Epithelial cell of proximal tubule (primary cell): ENCODE data around the gene SECTM1. TPM values are rescaled to one million over a fixed set of nuclear protein-coding genes. Genes with fewer than 3 reads are reported as not detected.
A peak's percentile ranks its signal among the peaks of the same experiment; 100 is the strongest.

Experiments used
- DNase-seq: peaks from one replicate; pipeline ENCODE4 v3.0.0-alpha.2; 2011; ENCODE audit warnings: low read depth
- H3K4me3 ChIP-seq: 2 replicates; pipeline ENCODE4 v1.5.1; 2011; ENCODE audit warnings: low read depth, mild to moderate bottlenecking, low read length
- total RNA-seq: library from RNA; depleted of rRNA; stranded (reverse); fragments of >200 nt; gene quantifications from 2 replicates; pipeline ENCODE4 v1.2.3, GENCODE V29; 2015
- TF ChIP-seq, protein P1 (sequence below): conservative IDR thresholded peaks from 2 replicates; pipeline ENCODE4 v1.5.1; 2012; ENCODE audit warnings: low read depth, mild to moderate bottlenecking, low read length

The SECTM1 gene
- total RNA-seq, 1 donor from 2014 or later: 0.75 TPM

- TF ChIP-seq, protein P1, sequence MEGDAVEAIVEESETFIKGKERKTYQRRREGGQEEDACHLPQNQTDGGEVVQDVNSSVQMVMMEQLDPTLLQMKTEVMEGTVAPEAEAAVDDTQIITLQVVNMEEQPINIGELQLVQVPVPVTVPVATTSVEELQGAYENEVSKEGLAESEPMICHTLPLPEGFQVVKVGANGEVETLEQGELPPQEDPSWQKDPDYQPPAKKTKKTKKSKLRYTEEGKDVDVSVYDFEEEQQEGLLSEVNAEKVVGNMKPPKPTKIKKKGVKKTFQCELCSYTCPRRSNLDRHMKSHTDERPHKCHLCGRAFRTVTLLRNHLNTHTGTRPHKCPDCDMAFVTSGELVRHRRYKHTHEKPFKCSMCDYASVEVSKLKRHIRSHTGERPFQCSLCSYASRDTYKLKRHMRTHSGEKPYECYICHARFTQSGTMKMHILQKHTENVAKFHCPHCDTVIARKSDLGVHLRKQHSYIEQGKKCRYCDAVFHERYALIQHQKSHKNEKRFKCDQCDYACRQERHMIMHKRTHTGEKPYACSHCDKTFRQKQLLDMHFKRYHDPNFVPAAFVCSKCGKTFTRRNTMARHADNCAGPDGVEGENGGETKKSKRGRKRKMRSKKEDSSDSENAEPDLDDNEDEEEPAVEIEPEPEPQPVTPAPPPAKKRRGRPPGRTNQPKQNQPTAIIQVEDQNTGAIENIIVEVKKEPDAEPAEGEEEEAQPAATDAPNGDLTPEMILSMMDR: no peak
- H3K4me3 ChIP-seq: no peak overlapping the region
- no peak for DNase-seq
These were observed 9.0 kb upstream of the SECTM1 start for GRCh38 chr17:82342361-82343079.

GRCh38 chr17:82339634-82340580, 6.3 kb upstream of the SECTM1 start:
- TF ChIP-seq, protein P1: no peak
- no peak for DNase-seq
- peak overlapping the region; percentile 46 for H3K4me3 ChIP-seq

DNA sequence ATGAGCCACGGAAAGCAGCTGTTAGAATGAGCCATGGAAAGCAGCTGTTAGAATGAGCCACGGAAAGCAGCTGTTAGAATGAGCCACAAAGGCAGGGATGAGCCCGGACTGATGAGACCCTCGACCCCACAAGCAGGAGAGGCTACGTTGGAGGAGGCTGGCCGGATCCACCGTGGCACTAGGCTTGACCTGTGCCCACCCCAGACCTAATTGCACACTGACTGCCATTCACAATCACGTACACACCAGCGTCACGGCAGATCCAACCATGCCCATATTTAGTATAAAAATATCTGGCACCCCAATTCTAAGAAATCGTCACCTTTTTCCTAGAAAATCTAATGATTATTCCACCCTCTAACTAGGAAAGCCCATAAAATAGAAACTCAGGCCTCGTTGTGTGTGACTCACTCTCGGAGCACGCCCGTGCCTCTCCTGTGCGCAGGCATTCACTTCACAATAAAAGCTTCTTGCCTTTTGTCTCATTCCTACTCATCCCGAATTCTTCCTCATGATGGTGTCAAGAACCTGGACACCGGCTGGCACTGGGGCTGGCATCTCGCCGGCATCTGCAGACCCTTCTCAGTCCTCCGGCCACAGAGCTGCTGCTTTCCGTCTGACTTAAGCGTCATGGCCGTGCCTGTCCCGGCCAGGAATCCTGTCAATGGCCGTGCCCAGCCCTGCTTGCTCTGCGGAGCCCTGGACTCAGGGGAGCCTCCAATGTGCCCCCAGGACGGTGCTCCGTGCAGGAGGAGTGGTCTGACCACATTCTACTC, 5.5 kb upstream of the SECTM1 start:
- H3K4me3 ChIP-seq: peak overlapping the region; percentile 46

DNA sequence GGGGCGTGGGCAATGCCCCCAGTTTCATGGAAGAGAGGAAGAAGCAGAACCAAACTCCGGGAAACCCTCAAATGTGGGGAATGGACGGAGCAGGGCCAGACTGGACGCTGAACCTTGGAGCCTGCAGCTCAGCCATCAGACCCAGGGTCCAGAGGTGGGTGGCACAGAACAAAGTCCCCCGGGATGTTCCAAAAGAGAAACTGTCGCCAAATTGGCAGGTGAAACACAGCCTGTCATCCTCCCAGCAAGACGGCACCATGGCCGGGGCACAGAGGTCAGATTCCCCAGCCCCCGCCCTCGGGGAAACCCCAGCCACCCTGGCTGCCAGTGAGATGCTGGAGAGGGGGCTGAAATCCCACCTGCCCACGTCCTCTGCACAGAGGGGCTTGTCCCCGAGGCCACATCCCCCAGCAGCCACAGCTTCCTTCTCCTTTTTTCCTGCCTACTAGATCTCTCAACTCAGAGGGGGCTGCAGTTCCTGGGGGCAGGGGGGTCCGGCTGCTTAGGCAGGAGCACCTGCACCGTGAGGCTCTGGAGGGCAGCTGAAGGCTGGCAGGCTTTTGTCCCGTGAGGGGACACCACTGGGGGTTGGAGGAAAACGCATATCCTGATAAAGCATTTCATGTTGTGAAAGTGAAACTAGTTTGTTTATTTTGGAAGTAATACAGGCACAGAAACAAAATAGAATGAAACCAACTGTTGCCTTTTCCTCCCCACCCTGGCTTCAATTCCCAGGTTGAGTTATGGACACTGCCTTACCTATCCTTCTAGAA, 1.2 kb upstream of the SECTM1 start:
- TF ChIP-seq, protein P1: no peak
- peak overlapping the region; percentile 63 for H3K4me3 ChIP-seq
- no peak for DNase-seq

More for the DNA sequence above, 5.5 kb upstream of the SECTM1 start:
- TF ChIP-seq, protein P1: no peak
- DNase-seq: peak; percentile 61

DNA sequence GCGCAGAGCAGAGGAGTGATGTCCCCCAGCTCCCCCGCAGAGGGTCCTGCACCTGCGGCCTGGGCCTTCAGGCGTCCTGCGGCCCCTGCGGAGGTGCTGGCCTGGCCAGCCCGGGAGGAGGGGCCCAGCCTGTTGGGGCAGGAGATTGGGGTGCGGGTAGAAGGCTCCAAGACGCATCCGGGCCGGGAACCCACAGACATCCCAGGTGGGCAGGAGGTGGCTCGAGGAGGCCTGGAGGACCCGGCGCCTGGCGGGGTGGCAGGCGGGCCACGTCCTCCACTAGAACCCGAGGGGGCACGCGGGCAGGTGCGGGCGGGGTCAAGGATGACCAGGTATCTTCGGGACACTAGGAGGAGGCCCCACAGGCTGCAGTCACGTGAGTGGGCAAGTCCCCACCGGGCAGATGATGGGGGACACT, 647 bp upstream of the SECTM1 start:
- peak overlapping the region; percentile 63 for H3K4me3 ChIP-seq
- TF ChIP-seq, protein P1: no peak
- DNase-seq: no peak
